ENCODE measurements around the gene CYREN. TPM values are rescaled to one million over a fixed set of nuclear protein-coding genes. Genes with fewer than 3 reads are reported as not detected.

CYREN gene
- total and polyA plus RNA-seq, 2 donors (not counting 1 experiment from before 2014, with no cell fraction given), result 24.4 to 34.5 TPM

DNA sequence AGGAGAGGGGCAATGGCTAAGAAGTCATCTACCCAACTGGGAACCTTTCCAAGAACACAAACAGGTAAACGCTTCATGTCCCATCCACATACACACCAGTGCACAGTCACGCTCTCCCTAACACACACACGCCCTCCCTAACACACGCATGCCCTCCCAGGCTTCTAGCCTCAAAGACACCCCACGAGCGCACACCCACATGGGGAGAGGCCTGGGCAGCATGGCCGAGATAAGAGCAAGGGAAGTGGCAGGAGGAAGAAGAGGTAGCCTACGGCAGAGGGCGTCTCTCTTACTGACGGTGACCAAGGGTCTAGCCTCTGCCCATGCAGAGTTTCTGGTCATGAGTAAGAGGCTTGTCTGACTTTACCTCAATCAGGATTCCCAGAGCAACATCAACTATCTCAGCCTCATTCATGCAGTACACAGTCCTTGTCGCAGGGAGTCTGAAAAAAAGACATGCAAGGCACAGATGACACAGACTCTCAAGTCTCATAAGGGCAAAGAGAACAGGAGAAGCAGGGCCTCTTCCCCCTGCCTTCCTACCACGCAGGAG is 3.1 kb downstream of the CYREN start:
- Histone ChIP-seq H3K27me3 (ENCODE audit: control insufficient read depth, insufficient read depth, low read length) (no peaks in the 10 kb centered on the region), H3K36me3 (ENCODE audit: control insufficient read depth, insufficient read depth, low read length) (peaks cover 33% of the 10 kb centered on the region), H3K4me3 (replicated peaks in 1 of 4; ENCODE audit: control extremely low read depth in 1 of 4, insufficient read depth in 1 of 4, low read depth in 3 of 4, low read length in 4 of 4) (no peak overlapping the region), H3K79me2 (ENCODE audit: control insufficient read depth, insufficient read depth, low read length) (peaks cover 27% of the 10 kb centered on the region), H3K27ac (ENCODE audit: insufficient read depth, low read length) (no peak overlapping the region), H4K20me1 (ENCODE audit: control insufficient read depth, extremely low read depth, insufficient read depth, low read length) (no peaks in the 10 kb centered on the region), H3K4me1 (ENCODE audit: control insufficient read depth, extremely low read depth, insufficient read depth, low read length) (peaks cover 14% of the 10 kb centered on the region), H2AFZ (ENCODE audit: low read length) (no peak overlapping the region), H3K9me3 (ENCODE audit: control insufficient read depth, insufficient read depth, low read depth, low read length) (no peaks in the 10 kb centered on the region), H3K4me2 (ENCODE audit: extremely low read depth, insufficient read depth, low read length) (no peak overlapping the region), H3K9ac (ENCODE audit: insufficient read depth, low read length) (no peak overlapping the region)
- no peak for DNase-seq (ENCODE audit: low read depth in 2 of 2)
- TF ChIP-seq EZH2 (IDR thresholded peaks at IDR 0.05; ENCODE audit: low read length, missing control alignments), result no peak
- no peak for TF ChIP-seq CTCF (conservative IDR thresholded peaks at IDR 0.05 in 1 of 2, IDR thresholded peaks at IDR 0.05 in 1 of 2; ENCODE audit: low read depth in 1 of 2, low read length in 2 of 2)

DNA sequence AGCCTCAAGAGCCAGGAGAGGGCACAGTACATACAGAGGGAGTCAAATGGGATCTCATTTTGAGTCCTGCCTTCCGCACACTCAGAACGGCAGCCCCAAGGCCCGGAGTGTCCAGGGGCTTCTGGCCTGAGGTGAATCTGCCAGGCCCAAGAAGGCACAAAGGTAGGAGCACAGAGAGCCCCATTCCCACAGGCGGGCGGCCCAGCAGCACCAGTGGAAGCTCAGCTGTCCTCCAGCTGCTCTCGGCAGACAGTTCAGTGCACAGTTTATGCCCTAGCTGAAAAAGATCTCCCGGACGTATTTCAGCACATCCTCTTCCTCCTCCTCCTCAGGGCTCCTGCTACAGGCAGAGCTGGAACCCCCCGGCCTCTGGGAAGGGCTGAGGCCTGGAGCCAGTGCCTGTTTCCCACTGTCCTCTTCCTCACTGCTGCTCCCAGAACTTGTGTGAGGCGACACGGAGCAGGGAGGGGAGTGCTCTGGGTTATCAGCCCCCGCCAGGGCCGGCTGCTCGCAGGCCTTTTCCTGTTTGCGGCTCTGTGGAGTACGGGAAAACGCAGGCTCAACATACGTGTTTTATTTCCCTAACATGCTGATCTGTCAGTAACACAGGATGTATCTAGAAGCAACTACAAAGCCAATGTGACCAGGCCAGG is 4.0 kb downstream of the CYREN start:
- Histone ChIP-seq H3K27ac (ENCODE audit: insufficient read depth, low read length) (no peak overlapping the region), H3K4me1 (ENCODE audit: control insufficient read depth, extremely low read depth, insufficient read depth, low read length) (peaks cover 14% of the 10 kb centered on the region), H3K9ac (ENCODE audit: insufficient read depth, low read length) (no peak overlapping the region), H3K36me3 (ENCODE audit: control insufficient read depth, insufficient read depth, low read length) (peaks cover 33% of the 10 kb centered on the region), H3K27me3 (ENCODE audit: control insufficient read depth, insufficient read depth, low read length) (no peaks in the 10 kb centered on the region), H3K79me2 (ENCODE audit: control insufficient read depth, insufficient read depth, low read length) (peaks cover 27% of the 10 kb centered on the region), H3K4me3 (replicated peaks in 1 of 4; ENCODE audit: control extremely low read depth in 1 of 4, insufficient read depth in 1 of 4, low read depth in 3 of 4, low read length in 4 of 4) (no peak overlapping the region), H3K9me3 (ENCODE audit: control insufficient read depth, insufficient read depth, low read depth, low read length) (no peaks in the 10 kb centered on the region), H4K20me1 (ENCODE audit: control insufficient read depth, extremely low read depth, insufficient read depth, low read length) (no peaks in the 10 kb centered on the region), H2AFZ (ENCODE audit: low read length) (no peak overlapping the region), H3K4me2 (ENCODE audit: extremely low read depth, insufficient read depth, low read length) (no peak overlapping the region)
- no peak for DNase-seq (ENCODE audit: low read depth in 2 of 2)
- no peak for TF ChIP-seq EZH2 (IDR thresholded peaks at IDR 0.05; ENCODE audit: low read length, missing control alignments)
- TF ChIP-seq CTCF (conservative IDR thresholded peaks at IDR 0.05 in 1 of 2, IDR thresholded peaks at IDR 0.05 in 1 of 2; ENCODE audit: low read depth in 1 of 2, low read length in 2 of 2), result no peak

DNA sequence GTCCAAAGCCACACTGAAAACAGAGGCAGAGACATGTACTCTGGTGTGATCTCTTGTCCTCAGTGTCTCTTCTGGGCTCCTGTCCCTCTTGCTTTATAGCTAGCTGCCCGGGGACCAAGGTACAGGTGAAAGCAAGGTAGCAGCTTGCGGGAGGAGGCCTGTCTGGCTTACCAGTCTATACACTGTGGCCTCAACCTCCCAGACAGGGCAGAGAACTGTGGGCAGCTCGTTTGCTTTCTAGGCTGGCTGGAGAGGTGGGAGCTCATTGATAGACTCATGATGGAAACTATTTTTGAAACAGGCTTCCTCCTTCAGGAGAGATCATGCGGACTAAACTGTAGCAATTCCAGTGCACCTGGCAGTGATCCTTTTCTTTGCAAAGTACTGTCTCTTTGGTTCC is 4.6 kb downstream of the CYREN start:
- no peak overlapping the region for H3K4me3 ChIP-seq (replicated peaks in 1 of 4; ENCODE audit: control extremely low read depth in 1 of 4, insufficient read depth in 1 of 4, low read depth in 3 of 4, low read length in 4 of 4)
- H3K27me3 ChIP-seq (ENCODE audit: control insufficient read depth, insufficient read depth, low read length), result no peaks in the 10 kb centered on the region
- DNase-seq (ENCODE audit: low read depth in 2 of 2), result no peak
- peaks cover 33% of the 10 kb centered on the region for H3K36me3 ChIP-seq (ENCODE audit: control insufficient read depth, insufficient read depth, low read length)
- TF ChIP-seq EZH2 (IDR thresholded peaks at IDR 0.05; ENCODE audit: low read length, missing control alignments) (no peak), CTCF (conservative IDR thresholded peaks at IDR 0.05 in 1 of 2, IDR thresholded peaks at IDR 0.05 in 1 of 2; ENCODE audit: low read depth in 1 of 2, low read length in 2 of 2) (no peak)
- H4K20me1 ChIP-seq (ENCODE audit: control insufficient read depth, extremely low read depth, insufficient read depth, low read length), result no peaks in the 10 kb centered on the region
- no peak overlapping the region for H3K4me2 ChIP-seq (ENCODE audit: extremely low read depth, insufficient read depth, low read length)
- no peak overlapping the region for H2AFZ ChIP-seq (ENCODE audit: low read length)
- no peaks in the 10 kb centered on the region for H3K9me3 ChIP-seq (ENCODE audit: control insufficient read depth, insufficient read depth, low read depth, low read length)
- H3K4me1 ChIP-seq (ENCODE audit: control insufficient read depth, extremely low read depth, insufficient read depth, low read length), result peaks cover 14% of the 10 kb centered on the region
- no peak overlapping the region for H3K27ac ChIP-seq (ENCODE audit: insufficient read depth, low read length)
- H3K79me2 ChIP-seq (ENCODE audit: control insufficient read depth, insufficient read depth, low read length), result peaks cover 27% of the 10 kb centered on the region
- no peak overlapping the region for H3K9ac ChIP-seq (ENCODE audit: insufficient read depth, low read length)
